Fibroblast of the aortic adventitia (primary cell): ENCODE data around the gene ARL14. TPM values are rescaled to one million over a fixed set of nuclear protein-coding genes. Genes with fewer than 3 reads are reported as not detected.
A peak's percentile ranks its signal among the peaks of the same experiment; 100 is the strongest.

ENCODE experiments used
- DNase-seq: peaks from one replicate; pipeline ENCODE4 v3.0.0-alpha.2; 2010; ENCODE audit warnings: low read depth
- H3K4me3 ChIP-seq: 2 replicates; pipeline ENCODE4 v1.5.1; 2011; ENCODE audit warnings: low read depth, mild to moderate bottlenecking, control low read depth, low read length, moderate library complexity
- CTCF ChIP-seq: IDR thresholded peaks from 2 replicates; pipeline ENCODE4 v1.5.1; 2011; ENCODE audit warnings: mild to moderate bottlenecking, low read length, control low read depth, inconsistent platforms; ENCODE audit not compliant: insufficient read depth
- total RNA-seq: library from RNA; depleted of rRNA; stranded (reverse); fragments of >200 nt; gene quantifications from 2 replicates; pipeline ENCODE4 v1.2.3, GENCODE V29; 2012; ENCODE audit warnings: low replicate concordance

The ARL14 gene
- total RNA-seq: not detected in 2 replicates

DNA sequence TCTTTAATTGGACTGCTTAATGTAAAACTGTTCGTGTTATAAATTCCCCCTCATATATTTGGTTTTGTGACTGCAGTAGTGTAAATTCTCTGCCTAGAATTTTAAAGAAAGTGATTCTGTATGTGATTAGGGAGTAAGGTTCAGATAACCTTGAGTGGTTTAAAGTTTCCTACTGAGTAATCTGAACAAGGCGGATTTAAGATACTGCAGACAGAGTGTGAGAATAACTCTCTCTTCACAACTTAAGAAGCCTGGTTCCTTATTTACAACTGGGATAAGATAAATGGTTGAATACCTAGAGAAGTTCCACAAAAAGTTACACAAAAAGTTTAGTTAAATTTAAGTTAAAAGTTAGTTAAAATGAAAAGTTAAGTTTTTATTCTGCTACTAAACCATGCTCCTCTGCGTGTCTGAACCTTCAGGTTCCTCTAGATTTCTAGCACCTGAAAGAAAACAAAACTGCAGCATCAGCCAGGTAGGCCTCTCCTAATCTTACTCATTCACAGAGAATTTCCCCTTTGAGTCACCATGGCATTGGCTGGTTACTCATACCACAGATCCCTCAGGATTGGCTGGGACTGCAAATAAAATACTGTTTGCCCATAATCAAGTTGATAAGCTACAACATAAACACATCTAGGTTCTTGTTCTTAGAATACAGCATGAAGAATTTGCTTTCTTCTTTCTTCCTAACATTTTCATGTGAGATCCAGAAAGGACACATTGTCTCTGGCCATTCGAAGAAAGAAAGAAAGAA, at the start of gene ARL14:
ARL14 (plus strand) TSS at position 614 of the 757 bp plus-strand sequence. CDS start 187 bp downstream, outside the sequence.
- peak; percentile 65 for DNase-seq
- TF ChIP-seq CTCF: no peak

DNA sequence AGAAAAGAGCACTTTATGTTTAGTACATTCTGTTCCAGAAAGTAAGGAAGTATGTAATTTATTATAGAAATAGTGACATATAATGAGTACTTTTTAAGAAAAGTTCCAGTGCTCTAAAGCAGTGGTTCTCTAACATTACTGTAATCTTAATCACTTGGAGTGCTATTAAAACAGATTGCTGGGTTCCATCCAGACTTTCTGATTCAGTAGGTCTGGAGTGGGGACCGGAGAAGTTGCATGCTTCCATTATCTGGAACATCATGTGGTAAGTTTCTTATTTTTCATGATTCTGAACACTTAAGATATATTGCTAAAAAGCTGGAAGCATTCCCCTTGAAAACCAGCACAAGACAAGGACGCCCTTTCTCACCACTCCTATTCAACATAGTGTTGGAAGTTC, 47.5 kb upstream of the ARL14 start:
- peak; percentile 75 for DNase-seq
- TF ChIP-seq CTCF: no peak

More for the DNA sequence above, at the start of gene ARL14:
- no peak within 1 kb of the TSS for H3K4me3 ChIP-seq

DNA sequence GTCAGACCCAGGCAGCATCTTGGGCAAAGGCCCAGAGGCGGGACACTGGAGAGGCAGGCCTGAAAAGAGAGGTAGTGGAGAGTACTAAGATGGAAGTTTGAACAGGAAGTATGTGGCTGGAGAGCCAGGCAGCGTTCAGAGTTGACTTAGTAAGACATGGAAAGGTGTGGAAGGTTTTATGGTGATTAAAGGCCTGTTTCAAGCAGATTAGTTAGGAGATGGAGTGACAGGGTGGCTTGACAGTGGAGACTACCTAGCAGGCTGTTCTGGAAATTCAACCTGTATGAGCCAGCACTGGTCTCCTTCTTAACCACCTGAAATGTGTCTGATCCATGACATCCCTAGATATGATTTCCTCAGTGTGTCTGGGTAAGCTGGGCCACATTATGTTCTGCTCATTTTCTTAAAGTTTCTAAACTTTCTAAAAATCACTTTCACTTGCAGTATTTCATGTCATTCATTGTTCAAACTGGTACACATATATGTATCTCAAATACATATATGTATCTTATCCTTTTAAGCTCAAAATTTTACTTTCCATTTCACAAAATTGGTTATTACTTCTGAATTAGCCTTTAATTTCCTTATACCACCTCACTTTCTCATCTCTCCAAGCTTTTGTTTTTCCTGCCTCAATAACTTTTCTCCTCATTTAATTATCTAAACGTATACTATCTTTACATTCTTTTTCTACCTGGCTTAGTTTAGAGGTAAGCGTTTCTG, 43.4 kb upstream of the ARL14 start:
- H3K4me3 ChIP-seq: no peak overlapping the region
- no peak for TF ChIP-seq CTCF
- no peak for DNase-seq

More for the DNA sequence above, 47.5 kb upstream of the ARL14 start:
- H3K4me3 ChIP-seq: no peak overlapping the region

DNA sequence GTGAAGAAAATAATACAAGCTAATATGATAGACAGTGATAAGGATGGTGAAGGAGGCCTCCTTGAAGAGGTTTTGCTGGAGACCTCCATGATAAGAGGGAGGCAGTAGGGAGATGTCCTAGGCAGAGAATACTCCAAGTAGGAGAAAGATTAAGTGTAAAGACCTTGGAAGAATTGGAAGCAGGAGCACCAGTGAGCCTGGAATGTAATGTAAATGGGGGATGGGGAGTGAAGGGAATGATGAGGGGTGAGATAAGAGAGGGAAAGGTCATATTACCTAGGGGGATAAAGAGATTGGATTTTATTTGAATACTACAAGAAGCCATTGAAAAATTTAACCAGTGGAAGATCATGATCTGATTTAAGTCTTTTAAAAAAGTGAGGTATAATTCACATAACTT, 41.7 kb upstream of the ARL14 start:
- DNase-seq: no peak
- no peak overlapping the region for H3K4me3 ChIP-seq
- no peak for TF ChIP-seq CTCF

GRCh38 chr3:160637086-160637485, 39.9 kb upstream of the ARL14 start:
- H3K4me3 ChIP-seq: no peak overlapping the region
- no peak for TF ChIP-seq CTCF
- DNase-seq: no peak

DNA sequence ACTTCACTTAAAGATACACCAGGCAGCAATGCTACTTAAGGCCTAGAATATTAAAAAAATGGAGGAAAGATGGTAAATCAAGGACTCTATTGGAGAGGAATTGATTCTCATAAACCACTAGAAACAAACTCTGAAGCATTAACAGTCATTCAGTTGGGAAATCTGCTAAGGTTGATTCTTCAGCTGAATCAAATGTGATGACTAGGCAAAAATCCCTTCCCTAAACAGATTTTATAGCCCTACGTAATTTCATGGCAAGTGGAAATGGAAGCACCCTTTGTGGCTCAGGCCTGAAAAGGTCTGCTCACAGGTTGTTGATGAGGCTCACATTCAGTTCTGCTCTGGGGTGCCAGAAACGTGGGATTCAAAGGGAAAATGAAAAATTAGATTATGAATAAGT, 38.8 kb upstream of the ARL14 start:
- no peak for TF ChIP-seq CTCF
- H3K4me3 ChIP-seq: no peak overlapping the region
- no peak for DNase-seq
